Activated CD8-positive, alpha-beta memory T cell treated with anti-CD3 and anti-CD28 coated beads, Interleukin-2, amount 50 U/mL, for 1 hour (primary cell): Measurements from ENCODE around the gene THOP1.
"Not testable (repeated sequence)": the region's sequence is repeated elsewhere in the genome, so short reads cannot be mapped to it uniquely, and the experiment has no call there.

ENCODE experiments used
- DNase-seq: peaks from one replicate; pipeline ENCODE4 v3.0.0-alpha.2; 2020; ENCODE audit errors: extremely low read depth

The THOP1 gene

DNA sequence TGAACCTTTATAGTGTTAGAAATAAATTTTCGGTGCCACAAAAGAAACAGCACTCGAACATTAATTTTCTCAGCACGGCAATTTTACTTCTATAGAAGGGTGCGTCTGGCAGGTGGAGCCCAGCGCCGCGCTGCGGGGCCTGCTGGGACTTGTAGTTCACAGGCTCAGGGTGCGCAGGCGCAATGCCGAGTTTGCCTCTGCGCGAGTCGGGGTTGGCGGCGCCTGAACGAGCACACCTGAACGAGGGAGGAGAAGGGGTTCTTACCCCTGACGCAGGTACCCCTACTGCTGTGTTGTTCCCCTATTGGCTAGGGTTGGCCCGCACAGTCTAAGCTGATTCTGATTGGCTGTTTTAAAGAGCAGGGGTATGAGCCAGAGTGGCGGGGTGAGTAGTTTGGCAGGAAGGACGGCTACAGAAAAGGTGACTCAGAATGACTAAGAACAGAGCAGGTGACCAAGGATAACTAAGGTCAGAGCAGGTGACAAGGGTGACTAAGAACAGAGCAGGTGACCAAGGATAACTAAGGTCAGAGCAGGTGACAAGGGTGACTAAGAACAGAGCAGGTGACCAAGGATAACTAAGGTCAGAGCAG lies 32.0 kb downstream of the THOP1 start:
- DNase-seq: not testable (repeated sequence)

DNA sequence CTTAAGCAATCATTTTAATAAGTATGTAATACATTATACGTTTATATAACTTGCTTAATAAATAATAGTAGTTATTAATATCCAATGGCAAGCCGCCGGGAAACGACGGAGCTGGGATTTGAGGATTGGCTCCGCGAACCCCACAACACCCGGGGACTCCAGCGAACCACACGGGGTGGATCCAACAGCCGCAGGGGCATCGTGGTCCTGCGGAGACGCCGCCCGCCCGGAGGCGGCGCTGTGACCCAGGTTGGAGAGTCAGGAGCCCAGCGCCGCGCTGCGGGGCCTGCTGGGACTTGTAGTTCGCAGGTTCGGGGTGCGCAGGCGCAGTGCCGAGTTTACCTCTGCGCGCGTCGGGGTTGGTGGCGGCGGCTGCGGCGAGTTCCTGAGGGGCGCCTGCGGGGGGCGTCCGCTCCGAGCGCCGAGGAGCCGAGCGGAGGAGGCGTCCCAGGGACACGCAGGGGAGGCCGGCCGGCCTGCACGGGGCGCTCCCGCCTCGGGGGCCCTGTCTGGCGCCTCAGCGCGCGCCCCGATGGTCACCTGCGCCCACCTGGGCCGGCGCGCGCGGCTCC lies 34.3 kb downstream of the THOP1 start, which contains the start of gene ZNF554:
TSS of gene ZNF554 (plus strand) at position 329 of the 572 bp plus-strand sequence. CDS start at position 533, 204 bp downstream.
- DNase-seq: peak; percentile 96

DNA sequence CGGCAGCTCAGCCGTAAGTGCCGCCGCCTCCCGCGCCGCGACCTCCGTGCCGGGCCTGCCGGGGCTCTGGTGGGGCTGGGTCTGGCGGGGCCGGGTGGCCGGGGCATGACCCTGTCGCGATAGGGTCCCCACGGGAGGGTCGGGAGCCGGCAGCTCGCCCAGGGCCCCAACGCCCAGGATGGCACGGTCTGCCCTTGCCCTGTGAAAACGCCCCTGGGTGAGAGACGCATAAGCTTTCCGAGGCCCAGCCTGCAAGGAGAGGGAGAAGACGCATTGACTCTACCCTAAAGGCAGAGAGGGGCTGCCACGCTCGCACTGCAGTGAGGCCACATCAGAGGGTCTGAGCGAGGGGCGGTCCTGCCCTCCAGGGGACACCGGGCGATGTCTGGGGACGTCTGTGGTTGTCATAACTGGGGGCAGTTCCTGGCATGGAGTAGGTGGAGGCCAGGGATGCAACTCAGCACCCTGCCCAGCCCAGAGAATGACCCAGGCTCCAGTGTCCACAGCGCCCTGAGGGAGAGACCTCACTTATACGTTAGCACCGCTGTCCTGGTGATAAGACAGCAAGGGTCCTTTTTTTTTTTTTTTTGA lies 34.9 kb downstream of the THOP1 start:
- no peak for DNase-seq

DNA sequence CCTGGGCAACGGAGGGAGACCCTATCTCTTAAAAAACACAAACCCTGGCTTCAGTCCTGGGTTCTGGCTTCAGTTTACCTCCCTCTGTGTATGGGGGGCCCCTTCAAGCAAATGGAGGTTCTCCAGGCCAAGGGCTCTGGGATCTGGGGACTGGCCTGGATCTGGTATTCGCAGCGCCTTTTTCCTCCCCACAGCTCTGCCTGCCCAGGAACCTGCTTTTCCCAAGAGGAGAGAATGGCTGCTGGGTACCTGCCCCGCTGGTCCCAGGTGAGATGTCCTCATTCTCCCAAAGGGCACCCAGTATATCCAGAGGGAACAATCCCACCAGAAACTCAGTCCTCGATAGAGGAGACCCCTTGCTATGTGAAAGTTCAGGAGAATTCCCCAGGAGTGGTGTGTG lies 37.5 kb downstream of the THOP1 start:
- no peak for DNase-seq

DNA sequence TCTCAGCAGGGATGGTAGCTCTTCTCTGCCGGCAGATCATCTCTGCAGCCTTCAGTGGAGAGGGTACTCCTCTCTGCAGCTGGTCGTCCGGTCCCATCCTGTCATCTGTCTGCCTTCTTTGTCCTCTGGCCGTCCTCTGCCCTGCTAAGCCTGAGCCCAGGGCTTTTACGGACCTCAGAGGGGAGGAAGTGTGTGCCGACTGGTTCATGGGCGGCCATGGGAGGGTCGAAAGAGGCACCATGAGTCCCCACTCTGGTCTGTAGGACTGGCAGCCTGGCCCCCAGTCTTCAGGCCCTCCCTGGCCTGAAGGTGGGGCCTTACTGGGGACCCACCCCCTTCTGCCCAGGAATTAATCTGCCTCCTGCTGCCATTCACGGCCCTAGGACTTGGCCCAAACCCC lies 38.3 kb downstream of the THOP1 start:
- DNase-seq: no peak

DNA sequence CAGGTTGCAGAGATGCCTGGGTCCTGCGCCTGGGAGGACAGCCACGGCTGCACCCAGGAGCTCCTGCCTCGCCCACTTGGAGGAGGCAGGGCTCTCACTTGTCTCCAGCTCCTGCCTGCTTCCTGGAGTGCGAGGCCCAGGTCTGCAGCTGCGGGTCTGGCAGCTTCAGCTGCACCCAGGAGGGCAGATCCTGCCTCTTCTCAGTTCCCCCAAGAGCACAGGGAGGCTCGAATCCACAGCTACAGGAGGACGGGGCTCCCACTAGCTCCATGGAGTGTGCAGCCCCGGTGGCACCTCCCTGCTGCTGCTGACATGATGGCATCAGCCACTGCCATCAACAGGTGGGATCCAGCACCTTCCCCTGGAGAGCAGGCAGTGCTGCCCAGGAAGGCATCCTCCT lies 38.8 kb downstream of the THOP1 start:
- no peak for DNase-seq

DNA sequence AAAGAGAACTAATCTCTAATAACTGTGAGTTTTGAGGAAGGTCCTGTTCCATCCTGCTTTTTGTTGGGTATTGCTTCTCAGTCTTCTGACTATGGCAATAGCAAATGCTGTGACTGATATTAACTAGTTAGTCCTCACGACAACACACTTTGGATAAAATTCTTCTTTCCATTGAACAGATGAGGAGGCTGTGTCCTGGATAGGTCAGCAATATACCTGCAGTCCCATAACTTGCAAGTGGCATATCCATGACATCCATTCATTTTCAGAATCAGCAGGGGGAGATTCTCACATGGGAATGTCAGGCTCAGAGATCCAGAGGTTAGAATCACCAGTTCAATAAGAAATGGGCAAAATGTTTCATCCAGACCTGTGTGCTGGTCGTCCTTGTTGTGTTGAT lies 41.7 kb downstream of the THOP1 start:
- DNase-seq: no peak

DNA sequence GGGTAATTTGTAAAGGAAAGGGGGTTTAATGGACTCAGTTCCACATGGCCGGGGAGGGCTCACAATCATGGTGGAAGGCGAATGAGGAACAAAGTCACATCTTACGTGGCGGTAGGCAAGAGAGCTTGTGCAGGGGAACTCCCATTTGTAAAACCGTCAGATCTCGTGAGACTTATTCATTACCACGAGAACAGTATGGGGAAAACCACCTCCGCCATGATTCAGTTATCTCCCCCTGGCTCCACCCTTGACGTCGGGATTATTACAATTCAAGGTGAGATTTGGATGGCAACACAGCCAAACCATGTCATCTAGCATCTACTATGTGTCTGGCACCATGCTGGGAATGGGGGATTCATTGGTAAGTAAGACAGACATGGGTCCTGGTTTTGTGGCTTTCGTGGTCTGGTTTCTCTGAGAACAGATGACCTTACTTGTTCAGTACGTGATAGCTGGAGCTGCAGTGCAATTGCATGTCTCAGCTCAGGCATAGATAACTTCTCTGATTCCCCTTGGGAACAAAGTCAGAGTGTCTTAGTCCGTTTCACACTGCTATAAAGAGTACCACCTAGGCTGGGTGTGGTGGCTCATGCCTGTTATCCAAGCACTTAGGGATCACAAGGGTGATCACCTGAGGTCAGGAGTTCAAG lies 42.7 kb downstream of the THOP1 start:
- DNase-seq: no peak

DNA sequence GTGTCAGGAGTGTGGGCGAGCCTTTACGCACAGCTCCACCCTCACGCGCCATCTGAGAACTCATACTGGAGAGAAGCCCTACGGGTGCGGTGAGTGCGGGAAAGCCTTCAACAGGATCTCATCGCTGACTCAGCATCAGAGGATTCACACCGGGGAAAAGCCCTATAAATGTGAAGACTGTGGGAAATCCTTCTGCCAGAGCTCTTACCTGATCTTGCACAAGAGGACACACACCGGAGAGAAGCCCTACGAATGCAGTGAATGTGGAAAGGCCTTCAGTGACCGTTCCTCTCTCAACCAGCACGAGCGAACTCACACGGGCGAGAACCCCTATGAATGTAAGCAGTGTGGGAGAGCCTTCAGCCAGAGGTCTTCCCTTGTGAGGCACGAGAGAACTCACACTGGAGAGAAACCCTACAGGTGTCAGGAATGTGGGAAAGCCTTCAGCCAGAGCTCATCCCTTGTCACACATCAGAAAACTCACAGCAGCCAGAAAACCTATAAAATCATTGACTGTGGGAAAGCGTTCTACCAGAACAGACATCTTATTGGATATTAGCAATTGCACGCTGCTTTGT lies 49.1 kb downstream of the THOP1 start:
- no peak for DNase-seq

DNA sequence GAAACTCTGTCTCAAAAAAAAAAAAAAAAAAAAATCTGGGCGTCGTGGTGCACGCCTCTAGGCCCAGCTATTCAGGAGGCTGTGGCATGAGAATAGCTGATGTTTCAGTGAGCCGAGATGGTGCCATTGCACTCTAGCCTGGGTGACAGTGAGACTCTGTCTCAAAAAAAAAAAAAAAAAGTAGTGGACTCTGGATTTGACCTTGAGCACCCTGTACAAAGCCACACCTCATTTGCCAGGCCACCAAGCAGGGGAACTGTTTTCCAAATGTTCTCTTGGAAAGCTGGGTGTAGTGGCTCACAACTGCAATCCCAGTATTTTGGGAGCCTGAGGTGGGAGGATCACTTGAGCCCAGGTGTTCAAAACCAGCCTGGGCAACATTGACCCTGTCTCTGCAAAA lies 52.1 kb downstream of the THOP1 start:
- no peak for DNase-seq

DNA sequence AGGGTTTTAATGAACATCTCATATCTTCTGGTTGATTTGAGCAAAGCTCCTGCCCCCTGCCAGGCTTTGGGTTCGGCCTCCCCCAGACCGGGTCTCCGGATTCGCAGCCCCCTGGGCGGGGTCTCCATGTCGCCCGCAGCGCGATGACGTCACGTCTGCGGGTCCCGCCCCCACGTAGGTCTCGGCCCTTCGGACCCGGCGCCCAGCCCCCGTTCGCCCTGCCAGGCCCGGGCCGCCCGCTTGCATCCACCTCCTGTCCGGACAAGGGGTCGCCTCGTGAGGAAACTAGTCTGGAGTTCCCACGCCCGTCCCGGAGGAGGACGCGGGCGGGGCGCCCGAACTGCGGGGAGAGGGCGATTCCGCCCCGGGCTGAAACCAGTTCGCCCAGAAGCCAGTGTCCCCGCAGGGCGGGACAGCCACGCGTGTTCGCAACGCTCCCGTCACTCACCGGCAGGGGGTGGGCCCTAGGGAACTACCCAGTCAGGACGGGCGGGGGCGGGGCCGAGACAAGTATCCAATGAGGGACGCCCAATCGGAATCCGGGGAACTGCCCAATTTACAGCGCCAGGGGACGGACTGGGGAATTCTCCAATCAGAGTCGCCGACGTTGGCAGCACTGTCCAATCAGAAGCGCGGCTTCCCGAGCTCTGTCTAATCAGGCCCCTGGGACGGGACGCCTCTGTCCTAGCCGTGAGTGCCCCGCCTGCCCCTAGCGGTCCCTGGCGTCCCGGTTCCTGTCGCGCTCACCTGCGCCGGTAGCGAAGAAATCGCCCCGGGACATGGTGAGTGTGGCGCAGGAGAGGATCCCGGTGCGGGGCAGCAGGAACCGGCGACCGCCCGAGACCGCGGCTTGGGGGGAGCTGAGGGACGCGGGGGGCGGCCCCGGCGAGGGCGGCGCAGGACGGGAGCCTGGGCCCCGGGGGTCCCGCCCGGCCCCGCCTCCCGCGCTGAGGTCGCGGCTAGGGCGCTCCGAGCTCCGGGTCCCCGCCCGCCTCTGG lies 55.8 kb downstream of the THOP1 start, which contains the start of gene ZNF555:
TSS of gene ZNF555 (plus strand) at position 682 of the 998 bp plus-strand sequence. CDS start at position 780, 98 bp downstream.
- DNase-seq: peak; percentile 100

DNA sequence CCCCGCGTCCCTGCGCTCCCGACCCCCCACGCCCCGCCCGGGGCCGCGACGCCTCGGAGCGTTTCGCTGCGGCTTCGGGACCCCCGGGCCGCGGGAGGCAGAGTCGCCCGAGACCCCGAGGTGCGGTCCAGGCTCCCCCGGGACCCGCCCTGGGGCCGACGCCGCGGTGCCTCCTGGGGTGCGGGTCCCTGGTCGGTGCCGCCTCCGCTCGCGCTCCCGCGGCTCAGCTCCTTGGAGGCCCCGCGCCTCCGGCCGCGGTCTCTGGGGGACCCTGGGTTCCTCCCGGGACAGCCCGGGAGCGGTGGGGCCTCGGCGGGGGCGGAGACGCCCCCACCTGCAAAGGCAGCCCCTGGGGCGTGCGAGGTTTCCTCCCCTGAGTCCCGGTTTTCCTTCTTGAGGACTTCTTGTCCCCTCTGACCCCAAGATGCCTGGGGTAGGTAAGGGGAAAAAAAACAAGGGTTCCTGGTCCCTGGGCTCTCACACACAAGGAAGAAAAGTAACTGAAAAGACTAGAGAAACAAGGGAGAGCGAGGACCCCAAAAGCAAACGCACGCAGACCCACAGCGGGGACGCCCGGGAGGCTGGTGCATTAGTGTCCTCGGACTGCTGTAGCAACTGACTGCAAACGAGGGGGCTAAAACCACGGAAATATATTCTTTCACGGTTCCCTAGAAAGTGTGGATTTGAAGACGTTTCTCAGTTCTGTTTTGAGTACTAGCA lies 56.7 kb downstream of the THOP1 start:
- DNase-seq: no peak

DNA sequence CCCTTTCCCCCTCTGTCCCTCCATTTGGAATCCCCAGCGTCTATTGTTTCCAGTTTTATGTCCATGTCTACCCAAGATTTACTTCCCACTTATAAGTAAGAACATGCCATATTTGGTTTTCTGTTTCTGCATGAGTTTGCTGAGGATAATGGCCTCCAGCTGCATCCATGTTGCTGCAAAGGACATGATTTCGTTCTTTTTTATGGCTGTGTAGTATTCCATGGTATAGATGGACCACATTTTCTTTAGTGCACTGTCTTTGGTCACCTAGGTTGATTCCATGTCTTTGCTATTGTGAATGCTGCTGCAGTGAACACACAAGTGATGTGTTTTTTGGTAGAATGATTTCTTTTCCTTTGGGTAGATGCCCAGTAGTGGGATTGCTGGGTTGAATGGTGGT lies 59.8 kb downstream of the THOP1 start:
- no peak for DNase-seq

DNA sequence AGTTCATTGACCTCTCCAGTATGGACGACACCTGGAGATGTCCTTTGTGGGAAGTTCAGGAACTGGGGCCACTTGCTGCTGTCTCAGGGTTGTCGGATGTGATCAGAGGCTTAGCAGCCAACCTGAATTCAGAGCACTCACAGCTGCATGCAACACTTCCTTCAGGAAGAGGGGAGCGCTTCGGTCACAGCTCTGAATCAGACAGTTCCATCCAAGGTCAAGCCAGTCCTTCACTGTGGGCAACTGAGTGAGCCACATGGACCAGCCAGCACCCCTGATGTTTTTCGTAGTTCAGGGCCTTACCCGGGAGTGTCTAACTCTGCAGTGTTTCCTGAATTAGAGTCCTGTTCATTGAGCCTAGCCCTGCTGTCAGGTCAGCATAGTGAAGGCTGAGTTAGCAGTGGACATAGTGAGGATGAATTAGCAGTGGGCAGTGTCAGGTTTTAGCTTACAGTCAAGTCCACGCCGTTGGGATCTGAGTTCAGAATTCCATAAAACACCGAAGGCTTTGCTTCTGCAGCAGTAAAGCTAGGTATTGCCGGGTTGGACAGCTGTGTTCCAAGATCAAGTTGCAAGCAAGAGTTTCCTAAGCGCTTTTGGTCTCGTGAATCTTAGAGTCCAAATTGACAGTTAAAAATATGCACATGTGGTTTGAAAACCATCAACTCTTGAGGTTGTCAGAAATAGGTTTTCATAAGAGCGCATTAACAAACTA lies 61.0 kb downstream of the THOP1 start:
- no peak for DNase-seq

DNA sequence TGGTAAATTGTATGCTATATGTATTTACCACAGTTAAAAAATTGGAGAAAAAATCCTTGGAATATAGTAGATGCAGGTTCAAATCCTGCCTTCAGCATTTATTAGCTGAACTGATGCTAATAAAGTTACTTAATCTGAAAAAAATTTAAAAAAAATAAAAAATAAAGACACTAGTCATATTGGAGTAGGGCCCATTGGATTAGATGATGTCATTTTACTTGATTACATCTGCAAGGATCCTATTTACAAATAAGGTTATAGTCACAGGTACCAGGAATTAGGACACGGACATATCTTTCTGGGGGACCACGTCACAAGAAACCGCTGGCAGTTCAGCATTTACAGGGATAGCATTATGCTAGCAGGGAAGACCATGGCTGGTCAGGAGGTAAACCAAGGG lies 62.2 kb downstream of the THOP1 start:
- no peak for DNase-seq

DNA sequence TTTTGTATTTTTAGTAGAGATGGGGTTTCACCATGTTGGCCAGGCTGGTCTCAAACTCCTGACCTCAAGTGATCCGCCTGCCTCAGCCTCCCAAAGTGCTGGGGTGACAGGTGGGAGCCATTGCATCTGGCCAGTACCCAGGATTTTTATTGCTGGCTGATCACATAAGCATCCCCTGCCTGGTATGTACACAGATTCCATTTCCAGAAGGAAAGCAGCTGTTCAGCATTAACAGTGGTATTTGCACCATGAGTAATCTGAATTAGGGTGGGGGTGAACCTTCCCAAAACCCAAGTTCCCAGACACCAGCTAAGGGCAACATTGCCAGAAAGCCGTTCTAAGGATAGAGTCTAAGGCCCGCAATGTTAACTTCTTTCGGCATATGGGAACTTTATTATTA lies 63.3 kb downstream of the THOP1 start:
- DNase-seq: no peak

DNA sequence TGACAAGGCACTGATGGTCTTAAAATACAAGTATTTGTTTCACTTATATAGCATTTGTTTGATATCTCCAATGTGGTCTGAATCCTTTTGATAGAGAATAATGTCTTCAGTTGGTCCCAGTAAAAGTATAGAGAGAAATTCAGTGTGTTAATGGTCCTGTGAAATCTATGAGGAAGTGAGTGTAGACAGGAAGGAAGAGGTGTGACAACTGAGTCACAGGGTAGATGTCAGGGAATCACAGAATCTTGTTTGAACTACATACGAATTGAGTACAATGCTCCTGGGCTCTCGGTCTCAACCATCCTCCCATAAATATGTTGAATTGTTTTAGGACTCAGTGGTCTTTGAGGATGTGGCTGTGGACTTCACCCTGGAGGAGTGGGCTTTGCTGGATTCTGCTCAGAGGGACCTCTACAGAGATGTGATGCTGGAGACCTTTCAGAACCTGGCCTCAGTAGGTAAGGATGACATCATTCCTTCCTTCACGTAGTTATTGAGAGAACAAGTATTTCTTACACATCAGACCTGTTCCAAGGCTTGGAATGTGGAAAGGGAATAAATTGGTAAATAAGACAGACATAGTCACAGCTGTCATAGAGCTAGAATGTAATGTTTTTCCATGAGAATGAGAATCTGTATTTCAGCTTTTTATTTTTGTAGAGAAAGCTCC lies 65.1 kb downstream of the THOP1 start:
- DNase-seq: no peak

DNA sequence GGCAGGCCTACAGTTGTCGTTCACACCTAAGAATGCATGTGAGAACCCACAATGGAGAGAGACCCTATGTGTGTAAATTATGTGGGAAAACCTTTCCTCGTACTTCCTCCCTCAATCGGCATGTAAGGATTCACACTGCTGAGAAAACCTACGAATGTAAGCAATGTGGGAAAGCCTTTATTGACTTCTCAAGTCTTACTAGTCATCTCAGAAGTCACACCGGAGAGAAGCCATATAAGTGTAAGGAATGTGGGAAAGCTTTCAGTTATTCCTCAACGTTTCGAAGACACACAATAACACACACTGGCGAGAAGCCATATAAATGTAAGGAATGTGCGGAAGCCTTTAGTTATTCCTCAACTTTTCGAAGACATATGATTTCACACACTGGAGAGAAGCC lies 67.3 kb downstream of the THOP1 start:
- no peak for DNase-seq

DNA sequence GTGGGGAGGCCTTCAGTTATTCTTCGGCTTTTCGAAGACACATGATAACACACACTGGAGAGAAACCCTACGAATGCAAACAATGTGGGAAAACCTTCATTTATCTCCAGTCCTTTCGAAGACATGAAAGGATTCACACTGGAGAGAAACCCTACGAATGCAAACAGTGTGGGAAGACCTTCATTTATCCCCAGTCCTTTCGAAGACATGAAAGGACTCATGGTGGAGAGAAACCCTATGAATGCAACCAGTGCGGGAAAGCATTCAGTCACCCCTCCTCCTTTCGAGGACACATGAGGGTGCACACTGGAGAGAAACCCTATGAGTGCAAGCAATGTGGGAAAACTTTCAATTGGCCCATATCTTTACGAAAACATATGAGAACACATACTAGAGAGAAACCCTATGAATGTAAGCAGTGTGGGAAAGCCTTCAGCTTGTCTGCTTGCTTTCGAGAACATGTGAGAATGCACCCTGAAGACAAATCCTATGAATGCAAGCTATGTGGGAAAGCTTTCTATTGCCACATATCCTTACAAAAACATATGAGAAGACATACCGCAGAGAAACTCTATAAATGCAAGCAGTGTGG lies 67.8 kb downstream of the THOP1 start:
- no peak for DNase-seq
